Peyer's patch (tissue), 4 donors: ENCODE data around the gene ZXDC.

Source experiments
- CTCF ChIP-seq, 6 experiments: fragments of 450-650 bp in 4 of 6; fragments of 200-600 bp in 2 of 6; sonication (generic) in 1 of 6; IDR thresholded peaks; one replicate each; pipeline ENCODE4 v1.5.1; 2017 to 2019; ENCODE audit warnings: antibody characterized with exemption in 6 of 6, mild to moderate bottlenecking in 3 of 6, moderate library complexity in 1 of 6
- POLR2A ChIP-seq, 2 donors: fragments of 450-650 bp; IDR thresholded peaks; one replicate each; pipeline ENCODE4 v1.5.1; 2017; ENCODE audit warnings: antibody characterized with exemption in 2 of 2, mild to moderate bottlenecking in 2 of 2, moderate library complexity in 2 of 2

DNA sequence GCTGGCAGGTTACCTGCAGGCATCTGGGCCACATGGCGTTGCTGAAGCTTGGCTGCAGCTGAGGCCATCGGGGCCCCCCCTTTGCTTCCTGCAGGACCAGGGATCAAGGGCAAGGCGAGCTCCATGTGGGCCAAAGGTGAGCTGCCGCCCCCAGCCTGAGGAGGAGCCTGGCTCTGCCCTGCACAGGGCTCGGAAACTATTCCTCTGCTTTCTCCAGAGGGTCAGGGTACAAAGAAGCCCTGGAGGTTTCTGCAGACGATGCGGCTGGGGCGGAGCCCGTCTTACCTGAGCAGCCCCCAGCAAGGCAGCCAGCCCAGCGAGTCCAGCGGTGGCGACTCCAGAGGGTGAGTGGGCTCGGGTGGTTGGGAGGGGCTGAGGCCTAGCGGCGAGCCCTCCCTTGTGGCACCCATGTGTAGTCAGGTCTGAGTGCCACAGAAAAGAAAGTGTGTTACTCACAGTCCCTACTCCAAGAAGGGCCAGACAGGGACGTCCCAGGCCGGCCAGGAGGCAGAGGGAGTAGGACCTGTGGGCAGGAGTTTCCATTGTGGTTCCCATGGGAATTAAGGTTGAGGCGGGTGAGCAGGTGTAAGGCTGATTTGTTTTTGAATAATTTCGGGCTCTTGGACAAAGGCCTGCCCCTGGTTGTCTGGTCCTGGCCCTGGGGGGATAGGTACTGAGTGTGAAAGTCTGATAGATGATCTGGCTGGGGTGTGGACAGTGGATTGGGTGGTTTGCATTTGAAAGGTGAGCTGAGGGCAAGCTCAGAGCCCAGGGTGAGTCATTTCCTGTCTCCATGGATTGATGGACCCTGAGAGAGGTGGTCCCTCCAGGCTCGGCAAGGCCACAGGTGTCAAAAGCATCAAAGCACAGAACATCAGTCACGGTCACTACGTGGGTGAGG lies 55.6 kb downstream of the ZXDC start:
- TF ChIP-seq CTCF (IDR thresholded peaks at IDR 0.05) (no peak), POLR2A (IDR thresholded peaks at IDR 0.05) (no peak)
